ENCODE data around the gene THRB. TPM values are rescaled to one million over a fixed set of nuclear protein-coding genes. Genes with fewer than 3 reads are reported as not detected.

Gene THRB
- total RNA-seq, 4 donors from 2014 or later: 3.7 to 11.3 (median 6.1) TPM

GRCh38 chr3:24440760-24441464 is 53.7 kb downstream of the THRB start:
- no peak for DNase-seq
- no peak overlapping the region for H3K27ac ChIP-seq
- no peaks in the 10 kb centered on the region for H3K9me3 ChIP-seq
- H3K36me3 ChIP-seq: no peaks in the 10 kb centered on the region
- TF ChIP-seq POLR2A (IDR thresholded peaks at IDR 0.05) (no peak), CTCF (IDR thresholded peaks at IDR 0.05) (no peak)
- intact Hi-C loops (cut with DNase I): no loop called here
- no peak overlapping the region for H3K4me3 ChIP-seq
- no peaks in the 10 kb centered on the region for H3K4me1 ChIP-seq
- H3K27me3 ChIP-seq: no peaks in the 10 kb centered on the region
- WGBS, 2 donors: 60 to 68% methylated on average over 3 of the region's 3 CpGs

- no peak for DNase-seq
- intact Hi-C loops (cut with DNase I): no loop called here
- Histone ChIP-seq H3K4me1 (no peaks in the 10 kb centered on the region), H3K27ac (no peak overlapping the region), H3K9me3 (no peaks in the 10 kb centered on the region), H3K4me3 (no peak overlapping the region), H3K36me3 (no peaks in the 10 kb centered on the region), H3K27me3 (no peaks in the 10 kb centered on the region)
- no peak for TF ChIP-seq POLR2A (IDR thresholded peaks at IDR 0.05)
- TF ChIP-seq CTCF (IDR thresholded peaks at IDR 0.05): no peak
- WGBS, 2 donors: 94 to 100% methylated on average over 3 of the region's 4 CpGs
Measured at GRCh38 chr3:24439021-24439420, 55.6 kb downstream of the THRB start.

- TF ChIP-seq POLR2A (IDR thresholded peaks at IDR 0.05): no peak
- TF ChIP-seq CTCF (IDR thresholded peaks at IDR 0.05): no peak
- DNase-seq: no peak
- no peaks in the 10 kb centered on the region for H3K27me3 ChIP-seq
- no peaks in the 10 kb centered on the region for H3K9me3 ChIP-seq
- H3K4me3 ChIP-seq: no peak overlapping the region
- no peaks in the 10 kb centered on the region for H3K36me3 ChIP-seq
- H3K27ac ChIP-seq: no peak overlapping the region
- H3K4me1 ChIP-seq: no peaks in the 10 kb centered on the region
- 61 to 72% methylated on average over 2 of the region's 2 CpGs for WGBS, 2 donors
- intact Hi-C loops (cut with DNase I): no loop called here
Measured at GRCh38 chr3:24437326-24437725, 57.3 kb downstream of the THRB start.

- WGBS, 2 donors: 82 to 96% methylated on average over 5 of the region's 5 CpGs
- intact Hi-C loops (cut with DNase I): no loop called here
- Histone ChIP-seq H3K4me1 (no peaks in the 10 kb centered on the region), H3K9me3 (no peaks in the 10 kb centered on the region), H3K4me3 (no peak overlapping the region), H3K27ac (no peak overlapping the region), H3K36me3 (no peaks in the 10 kb centered on the region), H3K27me3 (no peaks in the 10 kb centered on the region)
- TF ChIP-seq CTCF (IDR thresholded peaks at IDR 0.05) (no peak), POLR2A (IDR thresholded peaks at IDR 0.05) (no peak)
- no peak for DNase-seq
Measured at GRCh38 chr3:24435584-24435983, 59.1 kb downstream of the THRB start.

- no peak for TF ChIP-seq POLR2A (IDR thresholded peaks at IDR 0.05)
- no peak for TF ChIP-seq CTCF (IDR thresholded peaks at IDR 0.05)
- intact Hi-C loops (cut with DNase I): no loop called here
- Histone ChIP-seq H3K27me3 (no peaks in the 10 kb centered on the region), H3K4me3 (no peak overlapping the region), H3K9me3 (no peaks in the 10 kb centered on the region), H3K4me1 (no peaks in the 10 kb centered on the region), H3K27ac (no peak overlapping the region), H3K36me3 (no peaks in the 10 kb centered on the region)
- WGBS, 2 donors: 71 to 100% methylated on average over 1 of the region's 1 CpG
- DNase-seq: no peak
Measured at GRCh38 chr3:24434651-24435050, 60.0 kb downstream of the THRB start.

Measured in esophagus squamous epithelium (tissue), 5 donors.